ENCODE measurements around the gene NTM.

Gene NTM

DNA sequence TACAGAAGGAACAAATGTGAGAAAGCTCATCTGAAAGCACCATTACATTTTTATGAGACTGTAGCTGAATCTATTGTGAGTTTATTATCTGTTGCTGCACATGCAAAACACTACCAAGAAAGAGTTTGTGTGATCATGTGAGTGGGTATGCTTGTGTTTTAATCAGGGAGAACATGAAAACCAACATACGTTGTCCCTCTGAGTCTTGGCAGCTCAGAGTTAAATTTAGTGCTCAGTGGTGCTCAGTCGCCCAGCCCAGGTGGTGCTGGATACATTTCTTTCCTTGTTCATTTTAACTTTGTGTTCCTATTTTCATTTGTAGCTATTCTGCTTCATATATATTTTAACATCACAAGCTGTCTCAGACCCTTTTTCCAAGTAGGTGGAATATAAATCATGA, 500.6 kb downstream of the NTM start:
- in situ Hi-C loops (cut with MboI; ENCODE audit: low sequenced_read_pairs): no loop called here

DNA sequence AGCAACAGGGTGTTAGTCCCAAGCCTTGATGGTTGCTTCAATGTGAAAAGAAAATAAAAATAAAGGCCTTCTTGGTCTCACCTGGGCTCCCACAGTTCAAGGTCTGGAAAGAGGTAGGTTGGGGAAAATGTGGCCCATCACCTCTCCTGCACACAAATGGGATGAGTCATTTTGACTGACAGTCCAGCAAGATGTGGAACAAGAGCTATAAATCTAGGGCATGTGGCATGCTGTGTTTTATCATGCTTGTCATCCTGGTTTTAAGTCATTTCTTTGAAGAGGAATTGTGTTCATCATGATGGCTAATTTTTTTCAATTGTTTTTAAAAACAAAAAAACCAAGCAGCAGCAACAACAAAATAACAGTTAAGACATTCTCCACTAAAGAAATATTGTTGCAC, 503.7 kb downstream of the NTM start:
- in situ Hi-C loops (cut with MboI; ENCODE audit: low sequenced_read_pairs): no loop called here

DNA sequence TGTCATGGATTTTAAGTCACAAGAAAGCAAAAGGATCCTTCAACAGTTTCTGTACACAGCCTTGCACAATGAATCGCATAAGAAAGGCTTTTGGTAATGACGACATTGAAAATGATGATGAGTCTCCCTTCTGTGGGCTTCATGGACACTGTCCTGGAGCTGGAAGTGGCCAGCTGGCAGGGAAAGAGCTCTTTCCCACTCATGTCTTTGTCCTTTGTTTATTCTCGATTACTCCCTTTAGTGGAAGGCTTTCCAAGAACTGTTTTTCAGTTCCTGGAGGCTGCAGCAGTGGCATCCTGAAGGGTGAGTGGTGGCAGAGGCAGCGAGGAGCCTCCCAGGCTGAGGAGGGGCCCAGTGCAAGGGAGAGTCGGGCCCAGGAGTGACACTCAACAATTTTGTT, 505.2 kb downstream of the NTM start:
- in situ Hi-C loops (cut with MboI; ENCODE audit: low sequenced_read_pairs): no loop called here

DNA sequence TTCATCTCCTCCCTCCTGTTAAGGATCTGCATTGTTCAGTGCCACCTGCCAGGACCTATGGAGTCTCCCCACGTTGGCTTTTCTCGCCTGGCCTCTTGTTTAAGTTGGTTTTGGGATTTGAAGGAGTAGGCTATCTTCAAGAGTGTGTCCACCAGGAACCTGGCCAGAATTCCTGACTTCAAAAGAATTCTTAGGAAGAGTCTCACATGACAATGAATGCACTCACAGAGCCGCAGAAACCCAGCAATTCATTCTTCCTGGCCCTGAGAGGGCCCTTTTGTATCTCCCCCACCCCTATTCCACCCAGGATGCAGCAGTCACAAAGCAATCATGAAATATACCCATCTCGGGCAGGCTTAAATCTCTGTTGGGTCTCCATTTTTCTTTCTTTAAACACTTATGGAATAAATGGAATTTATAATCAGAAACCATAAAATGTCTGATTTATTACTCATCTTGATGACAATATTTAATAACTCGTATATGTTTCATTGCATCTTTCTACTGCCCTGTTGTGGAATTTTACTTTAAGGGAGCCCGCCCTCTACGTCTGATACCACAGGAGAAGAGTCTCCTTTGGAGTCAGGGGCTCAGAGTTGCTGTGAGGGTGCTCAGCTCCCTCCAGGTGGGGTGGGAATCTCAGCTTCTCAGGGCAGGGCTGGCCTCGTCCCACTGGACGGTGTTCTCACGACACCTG, 507.0 kb downstream of the NTM start:
- in situ Hi-C loops (cut with MboI; ENCODE audit: low sequenced_read_pairs): no loop called here

DNA sequence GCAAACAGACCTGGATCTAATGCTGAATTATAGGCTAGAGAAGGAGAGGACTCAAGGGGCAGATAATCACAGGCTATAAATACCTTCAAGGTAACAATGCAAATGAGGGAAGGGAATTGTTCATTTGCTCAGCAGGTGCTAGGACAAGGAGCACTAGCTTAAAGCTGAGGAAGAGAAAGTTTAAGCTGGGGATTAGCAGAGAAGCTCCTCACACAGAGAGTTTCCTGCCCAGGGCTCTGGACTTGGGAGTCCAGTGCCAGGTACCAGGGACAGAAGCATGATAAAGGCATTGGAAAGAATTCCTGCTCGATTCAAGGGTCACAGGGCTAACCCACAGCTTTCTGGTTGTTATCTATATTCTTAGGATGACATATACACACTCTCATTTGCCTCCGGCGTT, 509.9 kb downstream of the NTM start:
- in situ Hi-C loops (cut with MboI; ENCODE audit: low sequenced_read_pairs): no loop called here

DNA sequence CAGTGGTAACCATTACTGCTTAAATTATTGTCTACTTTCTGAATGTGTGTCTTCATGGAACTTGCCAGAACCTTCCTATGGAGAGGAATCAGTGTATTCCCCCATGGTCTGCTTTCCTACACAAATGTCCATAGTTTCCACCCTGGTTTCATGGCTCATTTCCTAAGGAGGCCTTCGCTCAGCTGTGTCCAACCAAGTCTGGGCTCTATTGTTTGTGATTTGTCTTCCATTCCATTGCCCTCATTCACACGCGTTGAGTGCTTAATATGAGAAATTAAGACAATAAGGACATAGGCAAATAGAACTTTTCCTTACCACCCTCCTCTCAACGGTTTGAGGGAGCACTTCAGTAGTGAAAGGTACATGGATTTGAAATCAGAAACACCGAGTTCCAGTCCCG, 510.6 kb downstream of the NTM start:
- in situ Hi-C loops (cut with MboI; ENCODE audit: low sequenced_read_pairs): no loop called here

DNA sequence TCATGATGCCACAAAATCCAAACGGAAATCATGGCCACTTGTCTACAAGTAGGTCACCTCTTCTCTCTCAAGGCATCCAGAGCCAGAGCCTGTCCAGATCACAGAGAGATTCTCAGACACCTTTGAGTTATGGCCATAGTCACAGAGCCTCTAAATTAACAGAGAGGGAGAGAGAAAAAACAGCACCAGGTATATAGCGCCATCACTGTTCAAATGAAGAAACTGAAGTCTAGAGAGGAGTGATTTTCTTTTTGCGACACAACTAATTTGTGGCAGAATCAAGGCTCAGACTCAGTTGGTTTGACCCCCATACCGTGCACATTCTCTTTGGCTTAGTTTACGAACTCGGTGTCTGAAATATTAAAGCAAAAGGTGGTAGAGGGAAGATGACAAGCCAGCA, 512.9 kb downstream of the NTM start:
- in situ Hi-C loops (cut with MboI; ENCODE audit: low sequenced_read_pairs): no loop called here

DNA sequence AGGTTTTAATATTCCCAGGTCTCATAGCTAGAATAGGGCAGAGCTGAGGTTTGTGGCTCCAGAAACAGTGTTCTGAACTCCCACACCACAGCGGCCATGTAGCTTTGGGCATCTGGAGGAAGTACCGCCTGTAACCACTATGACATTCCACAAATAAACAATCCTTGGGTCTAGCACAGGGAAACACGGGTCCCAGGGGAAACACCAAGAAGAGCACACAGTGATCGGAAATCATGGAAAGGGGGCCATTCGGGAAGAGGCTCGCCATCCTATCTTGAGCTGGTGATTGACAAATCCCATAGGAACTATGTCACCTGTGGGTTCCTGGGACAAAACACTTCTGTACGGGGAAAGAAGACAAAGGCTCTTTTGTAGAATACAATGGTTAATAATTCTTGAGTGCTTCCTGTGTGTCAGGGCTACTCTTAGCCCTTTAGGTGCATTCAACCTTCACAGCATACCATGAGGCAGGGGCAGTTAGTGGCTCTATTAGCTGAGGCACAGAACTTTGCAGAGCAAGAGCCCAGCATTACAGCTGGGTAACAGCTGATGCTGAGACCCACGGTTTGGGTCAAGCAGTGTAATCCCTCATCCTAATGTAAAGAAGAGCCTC, 514.2 kb downstream of the NTM start:
- in situ Hi-C loops (cut with MboI; ENCODE audit: low sequenced_read_pairs): no loop called here

DNA sequence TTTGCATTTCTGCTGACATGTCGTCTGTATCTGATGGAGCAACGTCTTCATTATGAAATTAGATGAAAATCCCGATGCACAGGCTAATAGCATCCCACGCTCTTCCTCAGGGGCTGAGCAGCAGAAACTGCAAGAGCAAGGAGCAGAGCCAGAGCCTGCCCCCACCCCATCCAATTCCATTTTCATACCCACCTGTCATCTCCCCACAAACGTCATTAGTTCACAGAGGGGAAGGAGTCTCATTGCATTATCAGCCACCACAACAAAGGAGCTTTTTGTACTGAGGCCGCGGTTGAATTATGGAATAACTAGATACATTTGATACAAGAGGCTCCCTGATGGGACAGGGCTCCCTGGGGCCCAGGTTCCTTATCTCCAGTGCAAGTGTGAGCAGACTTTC, 515.0 kb downstream of the NTM start:
- in situ Hi-C loops (cut with MboI; ENCODE audit: low sequenced_read_pairs): no loop called here

DNA sequence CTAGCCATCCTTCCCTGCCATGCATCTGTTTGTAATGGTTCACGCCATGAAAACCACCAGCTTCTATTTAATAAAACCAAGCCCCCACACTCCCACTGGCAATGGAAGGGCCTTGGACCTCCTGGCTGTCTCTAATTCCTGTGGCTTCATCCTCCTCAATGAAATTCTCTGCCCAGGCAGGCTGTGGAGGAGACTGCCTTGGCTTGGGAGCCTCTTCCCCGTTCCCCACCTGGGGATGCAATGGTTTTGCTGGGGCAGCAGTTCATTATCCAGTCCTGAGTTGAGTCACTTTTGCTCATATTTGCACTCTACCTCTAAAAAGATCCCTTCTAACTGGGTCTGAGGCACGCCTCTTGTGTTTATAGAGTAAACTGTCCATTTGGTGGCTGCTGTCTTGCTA, 515.8 kb downstream of the NTM start:
- in situ Hi-C loops (cut with MboI; ENCODE audit: low sequenced_read_pairs): no loop called here

DNA sequence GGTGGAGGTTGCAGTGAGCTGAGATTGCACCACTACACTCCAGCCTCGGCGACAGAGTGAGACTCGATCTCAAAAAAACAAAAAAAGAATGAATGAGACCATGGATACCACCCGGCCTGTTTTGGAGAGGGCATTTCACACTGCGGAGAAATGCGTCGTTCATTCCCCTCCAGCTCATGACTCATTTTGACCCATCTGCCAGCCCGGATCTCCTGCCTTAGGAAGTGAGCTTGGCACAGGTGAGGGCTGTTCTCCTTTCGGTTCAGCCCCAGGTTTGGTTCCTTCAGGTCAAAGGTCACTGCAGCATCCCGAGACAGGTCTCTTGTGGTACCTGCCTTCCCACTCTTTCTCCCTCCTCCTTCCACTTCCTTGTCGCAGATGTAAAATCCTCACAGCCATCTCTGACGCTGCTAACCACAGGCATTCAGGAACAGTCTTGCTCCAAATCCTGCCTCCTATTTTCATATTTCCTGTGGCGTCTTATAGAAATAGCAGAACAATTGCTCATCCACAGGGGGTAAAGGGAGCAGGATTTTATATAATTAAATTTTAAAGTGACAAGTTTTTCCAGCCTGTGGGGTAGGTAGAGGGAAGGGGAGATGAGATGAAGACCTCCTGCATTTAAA, 517.9 kb downstream of the NTM start:
- in situ Hi-C loops (cut with MboI; ENCODE audit: low sequenced_read_pairs): no loop called here

DNA sequence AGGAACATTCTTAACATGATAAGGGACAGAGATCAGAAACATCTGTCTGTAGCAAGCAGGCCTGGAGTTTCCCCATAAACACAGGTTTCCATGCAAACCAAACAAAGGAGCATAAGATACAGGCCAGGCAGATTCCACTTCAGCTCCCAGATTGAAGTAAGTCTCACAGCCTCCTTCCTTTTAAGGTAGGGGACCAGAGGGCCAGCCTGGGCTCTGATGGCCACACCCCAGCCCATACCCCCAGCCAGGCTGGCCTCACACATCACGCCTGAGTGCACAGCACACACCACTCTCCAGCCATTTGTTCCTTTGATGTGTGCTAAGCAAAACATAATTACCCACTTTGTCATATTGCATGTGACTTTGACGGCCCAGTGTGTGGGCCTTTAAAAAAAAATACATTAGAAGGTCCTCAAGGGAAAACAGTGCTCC, 518.7 kb downstream of the NTM start:
- in situ Hi-C loops (cut with MboI; ENCODE audit: low sequenced_read_pairs): no loop called here

DNA sequence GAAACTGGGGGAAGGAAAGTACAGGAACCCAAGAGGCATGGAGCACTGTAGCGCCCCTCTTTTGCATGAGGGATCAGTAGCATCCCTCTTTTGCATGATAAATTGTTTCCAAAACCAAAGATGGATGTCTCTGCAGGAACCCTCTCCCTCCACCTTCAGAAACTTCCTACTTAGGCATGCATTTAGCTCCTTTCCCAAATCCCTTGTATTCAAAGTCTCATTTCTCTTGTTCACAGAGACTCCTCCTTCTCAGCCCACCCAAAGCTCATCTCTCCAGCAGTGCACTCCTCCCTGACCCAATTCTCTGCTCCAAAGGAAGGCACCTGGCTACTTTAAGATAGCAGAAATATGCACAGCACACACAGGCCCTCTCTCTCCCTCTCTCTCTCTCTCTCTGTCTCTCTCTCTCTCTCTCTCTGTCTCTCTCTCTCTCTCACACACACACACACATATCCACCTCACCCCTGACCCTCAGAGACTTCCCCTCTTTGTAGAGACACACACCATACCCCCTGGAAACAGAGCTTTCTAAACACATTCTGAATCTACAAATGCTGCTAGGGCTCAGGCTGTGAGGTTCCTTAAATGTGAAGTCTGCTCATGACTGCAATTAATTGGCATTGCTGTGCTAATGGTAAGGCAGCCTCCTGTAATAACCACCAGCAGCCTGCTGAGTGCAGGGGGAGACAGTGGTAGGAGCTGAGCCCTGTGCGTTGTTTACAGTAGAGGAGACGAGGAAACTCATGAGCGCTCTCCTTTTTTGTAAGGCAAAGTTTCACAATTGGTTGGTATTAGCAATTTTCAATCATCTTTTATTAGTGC, 519.6 kb downstream of the NTM start:
- in situ Hi-C loops (cut with MboI; ENCODE audit: low sequenced_read_pairs): no loop called here

DNA sequence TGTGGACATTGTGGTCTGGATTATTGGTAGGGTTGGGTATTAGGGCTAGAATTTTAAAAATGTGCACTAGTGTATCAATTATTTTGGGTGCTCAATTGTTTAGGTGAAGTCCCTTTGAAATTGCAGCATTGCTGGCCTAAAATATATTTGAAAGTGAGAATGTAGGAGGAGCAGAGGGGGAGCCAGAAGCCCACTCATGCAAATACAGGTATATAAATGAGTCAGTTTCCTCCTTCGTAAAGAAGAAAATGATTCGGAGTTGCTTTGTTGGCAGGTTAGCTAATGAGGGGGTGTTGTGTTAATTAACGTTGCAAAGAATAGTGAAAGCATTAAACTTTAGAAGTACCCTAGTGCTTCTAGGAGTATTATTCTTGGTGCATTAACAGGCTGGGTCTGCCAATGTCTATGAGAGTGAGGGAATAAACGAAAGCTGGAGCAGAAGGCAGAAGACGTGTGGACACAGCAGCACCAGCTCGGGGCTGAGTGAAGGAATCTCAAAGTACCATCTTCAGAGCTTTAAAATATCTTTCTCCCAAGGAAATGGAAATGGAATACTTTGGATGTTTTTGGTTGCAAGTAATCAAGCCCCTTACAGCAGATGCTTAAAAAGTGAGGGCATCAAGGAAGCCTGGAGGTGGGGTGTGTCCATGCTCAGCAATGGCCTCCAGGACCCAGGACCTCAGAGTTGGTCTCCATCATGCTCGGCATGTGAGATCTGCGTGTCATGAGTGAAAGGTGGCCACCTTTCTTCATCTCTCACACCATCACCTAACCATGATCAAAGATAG, 522.9 kb downstream of the NTM start:
- in situ Hi-C loops (cut with MboI; ENCODE audit: low sequenced_read_pairs): no loop called here

DNA sequence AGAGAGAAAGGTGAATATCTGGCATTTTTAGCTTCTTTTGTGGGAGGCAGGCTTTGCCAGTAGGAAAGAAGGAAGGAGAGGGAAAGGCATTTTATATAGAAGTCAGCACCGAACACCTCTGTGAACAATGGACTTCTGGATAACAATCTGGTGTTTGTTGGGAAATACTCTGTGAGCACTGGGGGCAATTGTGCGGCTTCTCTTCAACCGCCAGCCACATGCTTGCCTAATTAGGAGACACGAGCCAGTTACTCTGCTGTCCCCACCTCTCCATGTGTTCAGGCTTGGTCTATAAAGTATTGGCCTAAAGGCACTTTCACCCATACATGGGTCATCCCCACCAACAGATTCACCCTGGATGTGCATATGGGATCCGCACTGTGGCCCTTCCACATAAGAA, 523.6 kb downstream of the NTM start:
- in situ Hi-C loops (cut with MboI; ENCODE audit: low sequenced_read_pairs): no loop called here

DNA sequence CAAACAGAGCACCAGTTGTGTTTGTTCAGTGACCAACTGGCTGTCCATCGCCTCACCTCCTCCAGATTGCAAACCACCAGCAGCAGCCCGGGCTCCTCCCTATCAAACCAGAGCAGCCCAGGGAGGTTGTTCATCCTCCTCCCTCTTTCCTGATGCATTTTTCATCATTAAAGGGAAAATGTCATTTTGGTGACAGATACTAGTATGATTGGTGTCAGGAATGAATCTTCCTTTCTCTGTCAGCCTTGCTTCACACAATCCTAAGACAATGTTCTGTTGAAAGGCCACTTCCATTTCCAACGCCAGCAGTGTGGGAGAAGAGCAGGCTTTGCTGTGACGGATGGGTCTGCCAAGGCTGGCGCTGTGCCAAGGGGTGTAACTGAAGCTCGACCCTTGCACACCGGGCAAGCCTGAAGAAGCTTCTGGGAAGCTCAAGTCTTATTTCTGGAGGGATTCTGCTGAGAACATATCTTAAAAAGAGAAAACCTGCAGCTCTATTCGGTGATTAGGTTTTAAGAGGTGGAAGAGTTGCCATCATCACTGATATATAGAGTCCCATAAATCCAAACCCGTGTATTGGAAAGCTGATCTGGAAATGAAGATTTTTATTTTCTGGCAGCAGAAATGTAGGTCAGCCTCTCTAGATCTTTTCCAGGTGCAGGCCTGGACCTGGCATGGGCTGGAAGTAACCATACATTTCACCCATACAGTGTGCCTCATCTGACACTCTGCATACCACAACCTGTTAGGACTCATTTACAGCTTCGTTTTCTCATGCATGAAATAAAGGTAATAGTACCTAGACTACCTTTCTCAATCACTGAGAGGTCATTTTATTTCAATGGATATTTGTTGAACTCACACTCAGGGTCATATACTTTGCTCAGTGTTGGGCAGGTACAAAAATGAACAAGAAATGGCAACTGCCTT, 524.5 kb downstream of the NTM start:
- in situ Hi-C loops (cut with MboI; ENCODE audit: low sequenced_read_pairs): no loop called here

DNA sequence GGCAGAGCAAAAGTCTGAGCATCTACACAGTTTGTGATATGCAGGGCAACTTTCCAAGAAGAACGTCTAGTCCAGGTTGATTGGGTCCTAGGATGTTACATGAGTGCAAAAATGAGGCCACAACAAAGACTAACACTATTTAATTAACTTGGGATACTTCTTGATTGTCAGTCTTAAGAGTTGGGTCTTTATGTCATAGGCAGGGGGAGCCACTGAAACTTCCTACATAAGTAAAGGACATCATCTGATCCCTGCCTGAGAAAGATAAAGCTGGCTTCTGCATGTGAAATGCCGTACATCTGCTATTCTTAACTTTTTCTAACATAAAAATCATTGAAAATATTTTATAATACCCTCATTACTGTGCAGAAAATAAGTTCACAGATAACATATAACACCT, 525.5 kb downstream of the NTM start:
- in situ Hi-C loops (cut with MboI; ENCODE audit: low sequenced_read_pairs): no loop called here

DNA sequence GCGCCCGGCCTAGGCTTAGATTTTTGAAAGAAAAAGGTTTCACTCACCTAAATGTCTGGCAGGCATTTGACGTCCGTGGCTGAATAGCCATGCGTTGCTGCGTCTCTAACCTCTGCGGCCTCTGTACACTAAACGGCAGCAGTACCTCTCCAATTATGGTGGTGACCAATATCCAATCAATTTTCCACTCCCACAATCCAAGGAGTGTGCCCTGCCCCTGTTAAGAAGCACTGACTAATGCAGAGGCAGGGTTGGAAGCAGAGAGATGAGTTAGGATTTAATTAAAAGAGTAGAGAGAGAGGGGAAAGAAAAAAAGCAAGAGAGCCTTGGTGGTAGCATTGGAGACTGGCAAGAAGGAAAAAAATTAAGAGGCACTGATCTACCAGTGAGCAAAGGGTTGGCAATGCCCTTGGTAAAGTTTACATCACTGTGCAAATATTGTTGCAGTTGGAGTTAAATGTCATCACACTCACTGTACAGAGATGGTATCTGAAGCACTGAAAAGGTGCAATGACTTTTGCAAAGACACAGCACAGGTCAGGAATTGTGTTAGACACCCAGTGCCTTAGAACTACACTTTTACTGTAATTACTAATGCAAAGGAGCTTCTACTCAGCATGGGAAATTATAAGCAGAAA, 526.7 kb downstream of the NTM start:
- in situ Hi-C loops (cut with MboI; ENCODE audit: low sequenced_read_pairs): no loop called here

DNA sequence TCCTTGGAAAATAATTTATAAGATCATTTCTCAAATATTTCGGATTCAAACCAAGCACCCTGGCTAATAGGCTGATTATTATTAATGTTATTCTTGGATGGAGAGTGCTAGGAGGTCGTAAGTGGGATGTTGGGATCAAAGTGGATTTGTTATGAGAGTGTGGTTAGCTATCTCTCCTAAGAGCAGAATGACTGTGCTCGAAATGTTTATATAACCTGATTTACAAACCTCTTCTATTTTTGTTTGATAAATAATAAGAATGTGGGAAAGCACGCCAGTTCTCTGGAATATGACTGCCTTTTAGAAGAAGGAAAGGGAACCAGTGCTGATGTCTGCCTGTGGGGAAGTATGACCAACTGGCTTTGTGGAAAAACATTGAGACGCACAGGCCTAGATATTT, 527.5 kb downstream of the NTM start:
- in situ Hi-C loops (cut with MboI; ENCODE audit: low sequenced_read_pairs): no loop called here

Data from HL-60/S4 (cell line).